Mucosa of descending colon (tissue), 3 donors: ENCODE results near the gene INSC. TPM values are rescaled to one million over a fixed set of nuclear protein-coding genes. Genes with fewer than 3 reads are reported as not detected.

Source experiments
- ATAC-seq: fragments of 200-7000 bp; cut with Tn5 transposase; one replicate; pipeline ENCODE4 v1.9.1; 2020; ENCODE audit warnings: mild to moderate bottlenecking, moderate library complexity
- DNase-seq, 3 donors: peaks; one replicate each; pipeline ENCODE4 v3.0.0-alpha.2; 2020
- H3K36me3 ChIP-seq: fragments of 200-600 bp; one replicate; pipeline ENCODE4 v1.8.0; 2021; ENCODE audit warnings: low read depth, mild to moderate bottlenecking
- H3K4me1 ChIP-seq: fragments of 200-600 bp; one replicate; pipeline ENCODE4 v1.8.0; 2021; ENCODE audit warnings: low read depth, mild to moderate bottlenecking
- H3K4me3 ChIP-seq: fragments of 200-600 bp; one replicate; pipeline ENCODE4 v1.8.0; 2021; ENCODE audit warnings: mild to moderate bottlenecking
- H3K9me3 ChIP-seq: fragments of 200-600 bp; one replicate; pipeline ENCODE4 v1.8.0; 2021; ENCODE audit warnings: mild to moderate bottlenecking
- CTCF ChIP-seq: fragments of 200-600 bp; IDR thresholded peaks from one replicate; pipeline ENCODE4 v1.8.0; 2022; ENCODE audit warnings: antibody characterized with exemption, mild to moderate bottlenecking
- intact Hi-C, 2 donors: fragments of 100-400 bp; cut with DNase I in 1 of 2; cut with micrococcal nuclease in 1 of 2; formaldehyde crosslinking; loops; one replicate each; pipeline versions ENCODE4 v1.11.0 to v1.11.1; 2022; cut with DNase I, micrococcal nuclease
- total RNA-seq, 3 donors: library from RNA; stranded (reverse); fragmentation: NEBNext Ultra II Directional in 2 of 3; extraction: Animal tissue kit (Norgen Biotek cat#: 25700) in 2 of 3; gene quantifications; one replicate each; pipeline versions ENCODE4 v1.2.1 to v1.2.4, GENCODE V29; 2021 to 2023
- donor health status: DM: no; HTN: no; CAD: no; lungs with moderate emphysema.
- donor health status: DM: no; HTN: no; CAD: no.
- donor health status: DM: no; HTN: yes; CAD: no.

Gene INSC
- total RNA-seq, 3 donors from 2014 or later = 1.4 to 4.2 (median 2.6) TPM

- Histone ChIP-seq H3K4me1 (peaks cover 7% of the 10 kb centered on the region), H3K36me3 (no peaks in the 10 kb centered on the region), H3K9me3 (no peaks in the 10 kb centered on the region), H3K4me3 (no peak overlapping the region)
- intact Hi-C loops = loop anchor here (2.0 to 5.0 kb wide), 2 partner anchors 106 to 108 kb away; no protein-coding TSS in a partner anchor
- peak; percentile 78 for TF ChIP-seq CTCF
- peak; percentile 72 to 86 (median 80) for DNase-seq
- ATAC-seq = peak; percentile 93
Measured at GRCh38 chr11:15208378-15209222, 93.9 kb downstream of the INSC start.

DNA sequence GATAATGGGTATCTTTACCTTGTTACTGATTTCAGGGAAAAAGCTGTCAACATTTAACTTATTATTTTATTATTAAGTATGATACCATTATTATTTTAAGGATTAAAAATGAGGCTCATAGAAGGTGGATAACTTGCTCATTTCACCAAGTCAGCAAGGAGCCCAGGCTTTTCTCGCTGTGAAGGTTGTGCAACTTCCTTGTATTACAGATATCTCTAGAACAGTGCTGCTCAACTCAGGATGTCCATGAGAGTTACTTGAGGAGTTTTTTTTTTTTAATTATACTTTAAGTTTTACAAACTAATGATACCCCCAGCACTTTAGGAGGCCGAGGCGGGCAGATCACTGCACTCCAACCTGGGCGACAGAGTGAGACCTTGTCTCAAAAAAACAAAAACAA lies 98.2 kb downstream of the INSC start:
- TF ChIP-seq CTCF = no peak
- peaks cover 7% of the 10 kb centered on the region for H3K4me1 ChIP-seq
- intact Hi-C loops = no loop called here
- no peaks in the 10 kb centered on the region for H3K36me3 ChIP-seq
- ATAC-seq = no peak
- no peak overlapping the region for H3K4me3 ChIP-seq
- no peaks in the 10 kb centered on the region for H3K9me3 ChIP-seq
- no peak for DNase-seq

- H3K36me3 ChIP-seq = no peaks in the 10 kb centered on the region
- DNase-seq = peak in 1 of 3 donors; percentile 36
- no peak for TF ChIP-seq CTCF
- ATAC-seq = peak; percentile 93
- intact Hi-C loops = no loop called here
- peaks cover 7% of the 10 kb centered on the region for H3K4me1 ChIP-seq
- no peak overlapping the region for H3K4me3 ChIP-seq
- no peaks in the 10 kb centered on the region for H3K9me3 ChIP-seq
Measured at GRCh38 chr11:15213471-15214231, 98.9 kb downstream of the INSC start.

GRCh38 chr11:15215005-15215404 lies 100.3 kb downstream of the INSC start:
- DNase-seq (no peak), ATAC-seq (no peak)
- Histone ChIP-seq H3K4me1 (peaks cover 7% of the 10 kb centered on the region), H3K36me3 (no peaks in the 10 kb centered on the region), H3K4me3 (no peak overlapping the region), H3K9me3 (no peaks in the 10 kb centered on the region)
- intact Hi-C loops = no loop called here
- no peak for TF ChIP-seq CTCF

GRCh38 chr11:15216678-15217077 lies 102.0 kb downstream of the INSC start:
- DNase-seq (no peak), ATAC-seq (peak; percentile 31)
- no peak for TF ChIP-seq CTCF
- Histone ChIP-seq H3K4me1 (peaks cover 7% of the 10 kb centered on the region), H3K36me3 (no peaks in the 10 kb centered on the region), H3K9me3 (no peaks in the 10 kb centered on the region), H3K4me3 (no peak overlapping the region)
- intact Hi-C loops = no loop called here
